DMS79 treated with DMSO at 0.1 percent for 48 hours (cell line): ENCODE measurements around the gene INAFM2.

Experiments used
- DNase-seq: peaks from one replicate; lab custom pipeline; 2025; lab: John Stamatoyannopoulos, UW

INAFM2 gene

DNA sequence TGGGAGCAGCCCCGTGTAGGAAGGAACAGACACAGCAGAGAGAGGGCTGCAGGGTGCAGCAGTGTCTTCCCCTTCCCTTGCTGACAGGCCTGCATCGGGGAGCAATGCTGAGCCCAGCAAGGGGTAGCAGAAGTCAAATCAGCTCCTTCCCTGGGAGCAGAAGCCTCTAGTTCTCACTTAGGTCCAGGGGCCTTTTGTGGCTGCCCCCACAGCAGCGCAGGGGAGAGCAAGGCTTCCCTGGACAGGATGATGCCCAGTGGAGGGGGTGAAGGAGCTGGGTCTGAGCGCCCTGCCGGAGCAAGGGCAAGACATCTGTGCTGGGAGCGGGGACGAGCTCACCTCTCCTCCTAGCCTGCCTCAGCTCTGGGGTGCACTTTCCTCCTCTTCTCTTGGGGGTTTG, 16.6 kb upstream of the INAFM2 start:
- no peak for DNase-seq

DNA sequence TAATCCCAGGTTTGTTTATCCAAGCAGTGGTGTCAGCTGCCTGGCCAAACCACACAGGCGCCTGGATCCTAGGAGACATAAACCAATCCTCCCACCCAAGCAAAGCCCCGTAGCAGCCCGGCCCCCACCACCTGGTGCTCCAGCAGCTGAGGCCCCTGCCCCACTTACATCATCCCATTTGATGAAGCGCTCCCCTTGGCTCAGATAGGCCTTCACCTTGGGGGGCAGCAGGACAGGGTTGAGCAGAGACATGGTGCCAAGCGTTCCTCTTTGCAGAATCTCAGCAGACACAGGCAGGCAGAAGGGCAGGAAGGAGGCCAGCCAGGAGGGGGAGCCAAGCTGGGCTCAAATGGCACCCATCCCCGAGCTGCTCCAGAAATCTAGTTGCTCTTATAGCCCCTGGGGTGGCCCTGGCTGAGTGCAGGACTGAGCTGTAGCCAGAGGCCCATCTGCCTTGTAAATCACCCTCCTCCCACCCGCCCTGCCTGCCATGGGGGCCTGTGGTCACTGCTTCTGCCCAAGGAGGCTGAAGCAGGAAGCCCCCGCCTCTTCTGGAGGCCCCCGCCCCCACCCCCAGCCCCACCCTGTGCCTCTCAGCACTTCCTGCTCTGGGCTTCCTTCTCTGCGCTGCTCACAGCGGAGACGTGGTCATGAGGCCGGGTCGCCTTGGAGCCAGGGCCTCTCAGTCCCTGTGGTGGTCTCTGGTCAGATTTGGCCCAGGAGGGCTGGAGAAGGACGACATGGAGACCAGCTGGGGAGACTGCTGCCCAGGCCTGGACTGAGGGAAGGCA, 15.9 kb upstream of the INAFM2 start, which contains the start of gene PLCB2:
Gene PLCB2, minus strand, starts transcription at position 515 of the 791 bp plus-strand sequence. Its CDS starts 263 bp downstream, at position 252.
- DNase-seq, result no peak

DNA sequence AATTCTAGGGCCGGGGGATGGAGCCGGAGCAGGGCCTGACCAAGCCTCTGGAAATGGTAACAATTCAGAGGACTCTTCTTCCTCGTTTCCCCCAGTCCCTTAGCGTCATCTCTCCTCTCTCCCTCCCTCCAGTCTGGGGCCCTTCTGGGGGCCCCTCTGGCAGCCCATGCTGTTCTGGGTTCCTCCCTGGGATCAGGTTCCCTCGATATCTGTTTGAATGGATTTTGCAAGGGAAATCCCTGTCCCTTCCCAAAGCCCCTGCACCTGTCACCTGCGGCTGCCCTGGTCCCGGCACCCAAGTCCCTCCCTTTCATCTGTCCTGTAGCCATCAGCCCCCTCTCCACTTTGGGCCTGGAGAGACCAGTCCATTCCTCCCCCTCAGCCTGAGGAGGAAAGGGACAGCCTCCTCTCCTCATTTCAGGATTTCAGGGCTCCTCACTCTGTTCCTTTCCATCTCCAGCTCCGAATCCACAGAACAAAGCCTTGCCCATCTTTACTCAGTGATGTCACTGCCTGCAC, 14.1 kb upstream of the INAFM2 start:
- no peak for DNase-seq

GRCh38 chr15:40310001-40310959, 13.2 kb upstream of the INAFM2 start:
- DNase-seq, result no peak

DNA sequence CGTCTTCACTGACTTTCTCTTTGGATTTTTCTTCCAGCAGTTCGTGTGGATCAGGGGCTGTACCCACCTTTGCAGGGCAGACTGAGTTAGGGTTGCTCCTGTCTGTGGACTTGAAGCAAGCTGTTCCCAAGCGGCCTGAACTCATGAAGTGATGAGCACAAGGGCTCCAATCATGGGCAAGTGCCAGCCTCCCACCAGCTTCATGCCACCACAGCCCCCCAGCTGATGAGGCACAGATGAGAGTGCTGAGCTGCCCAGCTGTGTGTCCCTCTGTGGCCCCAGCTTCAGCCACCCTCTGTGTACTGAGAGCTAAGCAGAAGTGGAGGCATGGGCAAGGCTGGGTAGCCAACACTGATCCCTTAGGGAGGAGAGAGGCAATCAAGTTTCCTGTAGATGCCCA, 12.5 kb upstream of the INAFM2 start:
- no peak for DNase-seq

DNA sequence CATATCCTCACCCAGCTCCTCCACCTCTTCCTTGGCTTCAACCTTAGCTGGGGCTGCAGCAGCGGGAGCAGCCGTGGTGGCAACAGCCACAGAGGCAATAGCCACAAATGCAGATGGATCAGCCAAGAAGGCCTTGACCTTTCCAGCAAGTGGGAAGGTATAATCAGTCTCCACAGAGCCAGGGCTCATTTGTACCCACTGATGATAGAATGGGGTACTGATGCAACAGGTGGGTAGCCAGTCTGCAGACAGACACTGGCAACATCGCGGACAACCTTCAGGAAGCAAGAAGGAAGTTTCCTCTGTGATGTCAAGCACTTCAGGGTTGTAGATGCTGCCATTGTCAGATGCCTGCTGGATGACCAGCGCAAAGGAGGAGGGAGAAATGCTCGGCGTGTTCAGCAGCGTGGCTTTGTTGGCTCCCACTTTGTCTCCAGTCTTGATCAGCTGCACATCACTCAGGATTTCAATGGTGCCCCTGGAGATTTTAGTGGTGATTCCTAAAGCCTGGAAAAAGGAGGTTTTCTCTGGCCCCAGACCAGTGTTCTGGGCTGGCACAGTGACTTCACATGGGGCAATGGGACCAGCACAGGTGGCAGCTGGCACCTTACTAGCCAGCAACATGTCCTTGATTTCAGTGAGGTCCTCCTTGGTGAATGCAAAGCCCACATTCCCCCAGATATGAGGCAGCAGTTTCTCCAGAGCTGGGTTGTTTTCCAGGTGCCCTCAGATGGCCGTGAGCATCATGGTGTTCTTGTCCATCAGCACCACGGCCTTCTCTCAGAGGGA, 10.9 kb upstream of the INAFM2 start:
- no peak for DNase-seq

DNA sequence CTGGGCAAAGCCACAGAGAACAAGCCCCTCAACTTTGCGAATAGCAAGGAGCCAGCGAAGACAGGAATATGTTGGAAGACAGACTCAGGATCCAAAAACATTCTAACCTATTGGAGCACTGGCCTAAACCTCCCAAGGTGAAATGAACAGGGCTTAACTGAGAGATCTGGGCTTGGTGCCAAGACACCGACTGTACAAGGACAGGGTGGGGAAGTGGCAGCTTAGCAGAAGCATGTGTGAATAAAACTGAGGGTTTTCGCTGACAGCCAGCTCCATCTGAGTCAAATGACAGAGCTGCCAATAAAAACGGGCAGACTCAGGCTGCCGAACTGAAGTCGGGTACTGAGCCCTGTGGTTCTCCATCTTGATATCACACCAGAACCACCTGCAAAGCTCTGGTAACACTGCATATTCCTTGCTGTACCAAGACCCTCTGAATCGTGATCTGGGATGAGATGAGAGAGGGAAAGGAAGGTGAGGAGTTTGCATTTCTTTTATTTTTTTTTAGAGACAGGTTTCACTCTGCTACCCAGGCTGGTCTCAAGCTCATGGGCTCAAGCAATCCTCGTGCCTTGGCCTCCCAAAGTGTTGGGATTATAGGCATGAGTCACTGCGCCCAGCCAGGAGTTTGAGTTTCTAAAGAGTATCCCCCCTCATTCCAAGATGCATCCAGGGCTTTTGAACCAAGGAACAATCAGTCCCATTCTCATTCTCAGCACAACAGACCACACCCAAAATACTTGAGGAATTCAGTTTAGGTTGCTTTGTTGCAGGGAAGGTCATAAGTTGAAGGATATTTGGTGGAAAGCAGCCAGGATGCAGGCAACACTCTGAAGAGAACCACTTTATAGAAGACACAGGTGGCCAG, 9.7 kb upstream of the INAFM2 start:
- DNase-seq, result peak; percentile 78

DNA sequence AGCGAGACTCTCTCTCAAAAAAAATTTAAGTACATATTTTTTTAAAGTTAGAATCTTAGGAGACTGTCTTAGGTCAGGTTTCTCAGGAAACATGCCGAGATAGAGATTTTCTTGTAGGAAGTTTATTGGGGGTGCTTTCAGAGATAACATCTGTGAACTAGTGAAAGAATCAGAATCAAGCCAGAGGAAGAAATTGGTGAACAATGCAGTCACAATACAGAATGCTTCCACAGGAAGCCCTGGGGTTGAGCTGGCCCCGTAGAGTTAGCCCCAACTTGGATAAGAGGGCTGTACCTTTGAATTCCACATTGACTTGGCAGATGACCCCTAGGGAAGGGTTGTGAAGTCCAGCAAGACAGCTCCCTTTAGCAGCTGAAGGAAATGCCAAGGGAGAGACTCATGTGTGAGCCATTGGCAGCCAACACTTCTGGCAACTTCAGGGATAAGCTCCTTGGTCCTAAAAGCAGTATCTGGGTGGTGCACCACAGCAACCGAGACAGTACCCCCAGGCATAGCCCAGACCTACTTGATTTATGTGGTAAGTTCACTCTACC, 8.7 kb upstream of the INAFM2 start:
- no peak for DNase-seq

DNA sequence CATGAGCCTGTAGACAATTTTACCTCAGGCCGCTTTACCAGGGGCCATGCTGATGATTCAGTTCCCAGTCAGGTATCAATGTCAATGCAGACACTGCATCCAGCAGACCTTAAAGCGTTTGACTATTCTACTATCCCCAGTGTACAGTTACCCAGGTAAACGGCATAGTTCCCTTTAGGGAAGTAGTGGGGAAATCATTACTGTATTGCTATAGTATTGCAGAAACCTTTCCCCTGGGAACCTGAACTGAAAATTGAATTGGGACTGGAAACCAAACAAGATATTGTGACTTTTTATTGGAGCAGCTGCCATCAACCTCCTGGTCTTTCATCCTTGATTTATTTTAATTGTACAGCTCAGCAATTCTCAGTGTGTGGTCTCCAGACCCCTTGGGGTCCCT, 6.6 kb upstream of the INAFM2 start:
- no peak for DNase-seq

- DNase-seq, result no peak
Observed at GRCh38 chr15:40317580-40317979, 5.9 kb upstream of the INAFM2 start.

DNA sequence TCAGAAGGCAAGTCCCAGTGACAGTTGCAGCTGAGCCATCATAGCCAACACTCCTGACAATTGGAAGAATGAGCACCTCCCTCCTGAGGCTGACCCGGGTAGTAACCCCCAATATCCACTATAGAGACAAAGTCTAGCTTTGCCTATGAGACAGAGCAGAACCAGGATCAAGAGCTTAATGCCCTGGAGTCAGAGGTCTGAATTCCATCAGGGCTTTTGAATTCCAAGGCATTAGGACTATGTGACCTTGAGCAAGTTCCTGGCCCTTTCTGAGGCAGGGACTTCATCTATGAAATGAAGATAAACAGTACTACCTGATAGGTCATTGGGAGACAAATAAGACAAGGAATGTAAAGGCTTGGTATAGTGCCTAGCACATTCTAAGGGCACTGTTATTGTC, 3.1 kb upstream of the INAFM2 start:
- no peak for DNase-seq

- peak; percentile 37 for DNase-seq
Observed at GRCh38 chr15:40320931-40321371, 2.5 kb upstream of the INAFM2 start.

GRCh38 chr15:40322531-40323238, 807 bp upstream of the INAFM2 start:
- DNase-seq, result peak; percentile 39

DNA sequence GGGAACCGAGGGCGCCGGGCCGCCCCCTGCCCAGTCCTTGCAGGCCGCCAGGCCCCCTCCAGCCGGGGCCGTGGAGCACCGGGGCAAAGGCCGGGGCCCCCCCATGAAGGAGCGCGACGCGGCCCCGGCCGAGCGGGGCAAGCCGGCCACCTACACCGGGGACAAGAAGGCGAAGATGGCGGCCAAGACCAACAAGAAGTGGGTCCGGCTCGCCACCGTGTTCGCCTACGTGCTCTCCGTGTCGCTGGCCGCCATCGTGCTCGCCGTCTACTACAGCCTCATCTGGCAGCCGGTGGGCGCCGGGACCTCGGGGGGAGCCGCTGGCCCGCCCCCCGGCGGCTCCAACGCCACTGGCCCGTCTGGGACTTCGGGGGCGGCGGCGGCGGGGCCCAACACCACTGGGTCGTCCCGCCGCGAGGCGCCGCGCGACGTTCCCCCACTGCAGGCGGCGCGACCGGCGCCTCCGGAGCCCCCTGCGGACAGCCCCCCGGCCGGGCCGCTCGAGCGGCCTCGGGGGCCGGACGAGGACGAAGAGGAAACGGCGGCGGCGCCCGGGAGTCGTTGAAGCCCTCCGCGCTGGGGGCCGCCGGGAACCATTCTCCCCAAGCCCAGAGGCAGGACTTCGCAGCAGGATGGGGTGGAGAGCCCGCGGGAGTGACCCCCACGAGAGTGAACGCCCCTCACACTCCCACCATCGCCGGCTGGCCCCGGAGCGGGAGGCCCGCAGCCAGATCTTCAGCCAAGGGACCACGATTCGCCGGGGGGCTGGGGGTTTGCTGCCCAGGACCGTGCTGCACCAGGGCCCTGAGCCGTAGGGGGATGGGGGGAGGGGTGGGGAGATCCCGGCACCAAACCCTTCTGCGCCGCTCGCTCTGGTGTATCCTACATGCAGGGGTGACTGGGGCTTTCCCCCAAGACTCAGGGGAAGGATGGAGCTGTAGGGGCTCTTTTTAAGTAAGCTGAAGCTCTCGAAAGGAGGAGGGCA, 753 bp downstream of the INAFM2 start:
- no peak for DNase-seq

- no peak for DNase-seq
Observed at GRCh38 chr15:40325188-40325587, 1.7 kb downstream of the INAFM2 start.

GRCh38 chr15:40325700-40326099, 2.2 kb downstream of the INAFM2 start:
- no peak for DNase-seq

DNA sequence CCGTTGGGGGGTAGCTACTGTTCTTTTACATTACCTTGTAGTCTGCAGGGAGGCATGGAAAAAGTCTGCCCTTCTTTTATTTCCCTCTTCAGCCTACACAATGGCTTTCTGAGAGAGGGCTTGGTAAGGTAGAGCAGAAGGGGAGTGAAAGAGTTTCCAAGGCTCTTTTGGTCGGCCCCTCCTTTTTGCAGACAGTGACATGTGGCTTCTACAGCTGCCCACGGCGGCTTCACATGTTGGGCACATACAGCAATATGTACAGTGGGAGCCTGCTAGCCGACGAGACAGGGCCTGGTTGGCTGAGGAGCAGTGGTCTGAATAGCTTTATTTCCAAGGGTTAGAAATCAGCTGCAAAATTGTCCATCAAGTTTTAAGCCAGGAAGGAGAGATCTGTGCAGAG, 4.0 kb downstream of the INAFM2 start:
- DNase-seq, result no peak

- DNase-seq, result no peak
Observed at GRCh38 chr15:40328176-40328575, 4.7 kb downstream of the INAFM2 start.

DNA sequence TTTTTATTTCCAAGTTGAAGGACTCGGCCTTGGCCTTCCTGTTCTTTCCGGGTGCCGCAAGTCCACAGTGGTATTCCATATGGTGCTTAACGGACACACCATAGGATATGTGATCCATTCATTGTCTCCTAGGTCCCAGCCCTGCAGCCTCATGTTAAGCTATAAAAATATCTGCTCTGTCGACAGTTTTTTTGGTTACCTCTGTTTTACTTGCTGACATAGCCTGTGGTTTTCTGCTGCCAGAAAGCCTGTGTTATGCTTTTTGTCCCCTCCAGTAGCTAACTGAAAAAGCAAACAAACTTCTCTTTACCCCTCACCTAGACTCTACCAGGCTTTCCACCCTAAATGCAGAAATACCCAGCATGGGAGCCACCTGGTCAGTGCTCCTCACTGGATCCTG, 5.3 kb downstream of the INAFM2 start:
- no peak for DNase-seq
